H54 (cell line): ENCODE measurements around the gene CARMIL1.
A peak's percentile ranks its signal among the peaks of the same experiment; 100 is the strongest.

ENCODE experiments used
- DNase-seq: peaks from one replicate; pipeline ENCODE4 v3.0.0; 2011; ENCODE audit warnings: low spot score, mixed read lengths; ENCODE audit not compliant: insufficient read length
- FAIRE-seq: peaks from 3 replicates; lab custom pipeline; 2011; peaks lifted over from hg19 to GRCh38; lab: Jason Lieb, UNC
- POLR2A ChIP-seq: IDR thresholded peaks from 2 replicates; pipeline ENCODE4 v1.6.1; 2011; ENCODE audit warnings: low read depth, mild to moderate bottlenecking, low read length

The CARMIL1 gene

GRCh38 chr6:25341923-25342619, 62.9 kb downstream of the CARMIL1 start:
- DNase-seq (no peak), FAIRE-seq (no peak)
- no peak for TF ChIP-seq POLR2A

GRCh38 chr6:25342802-25343201, 63.6 kb downstream of the CARMIL1 start:
- FAIRE-seq: no peak
- no peak for TF ChIP-seq POLR2A
- no peak for DNase-seq

DNA sequence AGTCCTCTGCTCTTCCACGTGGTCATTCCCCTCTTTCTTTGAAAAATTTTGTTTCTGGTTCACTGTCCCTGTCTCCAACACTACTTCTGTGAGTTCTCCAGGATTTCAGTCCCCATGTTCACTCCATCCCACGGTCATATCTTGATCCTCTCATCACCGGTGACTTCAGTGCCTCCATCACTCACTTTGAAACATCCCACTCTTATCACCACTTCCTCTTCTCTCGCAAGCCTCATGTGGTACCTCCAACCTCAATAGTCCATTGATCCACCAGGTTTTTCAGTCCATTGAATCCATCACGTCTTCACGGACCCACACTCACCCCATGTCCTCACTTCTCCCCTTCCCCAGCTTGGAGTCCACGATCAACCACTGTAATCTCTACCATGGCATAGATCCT, 64.8 kb downstream of the CARMIL1 start:
- no peak for TF ChIP-seq POLR2A
- no peak for DNase-seq
- no peak for FAIRE-seq

DNA sequence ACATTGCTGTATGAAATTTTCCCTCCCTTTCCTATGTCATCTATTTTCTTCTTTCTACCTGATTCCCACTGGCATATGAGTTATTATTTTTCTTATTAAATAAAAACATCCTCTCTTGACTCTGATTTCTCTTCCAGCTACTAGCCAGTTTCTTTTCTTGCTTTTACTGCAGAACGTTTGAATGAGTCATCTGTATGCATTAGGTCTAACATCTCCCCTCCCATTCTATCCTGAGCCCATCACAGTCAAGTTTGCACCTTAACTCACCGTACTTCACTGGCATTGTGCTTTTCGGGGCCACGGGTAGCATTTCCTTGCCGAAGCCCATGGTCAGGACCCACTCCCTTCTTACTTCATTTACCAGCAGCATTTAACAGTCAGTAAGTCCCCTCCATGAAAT, 65.7 kb downstream of the CARMIL1 start:
- DNase-seq: no peak
- no peak for TF ChIP-seq POLR2A
- no peak for FAIRE-seq

GRCh38 chr6:25346064-25346463, 66.9 kb downstream of the CARMIL1 start:
- FAIRE-seq (no peak), DNase-seq (no peak)
- TF ChIP-seq POLR2A: no peak

- DNase-seq (no peak), FAIRE-seq (no peak)
- no peak for TF ChIP-seq POLR2A
Measured at GRCh38 chr6:25350573-25350972, 71.4 kb downstream of the CARMIL1 start.

DNA sequence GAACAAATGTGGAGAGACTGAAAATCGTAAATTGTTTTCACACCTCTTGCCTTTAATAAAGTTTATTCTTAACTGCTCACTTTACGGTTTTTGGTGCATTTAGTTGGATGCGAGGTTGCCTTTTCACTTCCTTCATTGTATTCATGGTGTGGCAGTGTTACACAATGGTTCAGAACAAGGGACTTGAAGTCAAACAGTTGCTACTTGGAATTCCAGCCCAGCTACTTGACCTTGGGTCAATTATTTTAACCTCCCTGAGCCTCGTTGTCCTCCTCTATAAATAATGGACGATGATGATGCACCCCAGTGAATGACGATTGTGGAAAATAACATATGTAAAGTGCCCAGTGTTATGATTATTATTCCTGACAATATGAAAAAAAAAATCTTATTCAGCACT, 72.3 kb downstream of the CARMIL1 start:
- TF ChIP-seq POLR2A: no peak
- no peak for DNase-seq
- no peak for FAIRE-seq

GRCh38 chr6:25352285-25352684, 73.1 kb downstream of the CARMIL1 start:
- DNase-seq: no peak
- no peak for FAIRE-seq
- TF ChIP-seq POLR2A: no peak

DNA sequence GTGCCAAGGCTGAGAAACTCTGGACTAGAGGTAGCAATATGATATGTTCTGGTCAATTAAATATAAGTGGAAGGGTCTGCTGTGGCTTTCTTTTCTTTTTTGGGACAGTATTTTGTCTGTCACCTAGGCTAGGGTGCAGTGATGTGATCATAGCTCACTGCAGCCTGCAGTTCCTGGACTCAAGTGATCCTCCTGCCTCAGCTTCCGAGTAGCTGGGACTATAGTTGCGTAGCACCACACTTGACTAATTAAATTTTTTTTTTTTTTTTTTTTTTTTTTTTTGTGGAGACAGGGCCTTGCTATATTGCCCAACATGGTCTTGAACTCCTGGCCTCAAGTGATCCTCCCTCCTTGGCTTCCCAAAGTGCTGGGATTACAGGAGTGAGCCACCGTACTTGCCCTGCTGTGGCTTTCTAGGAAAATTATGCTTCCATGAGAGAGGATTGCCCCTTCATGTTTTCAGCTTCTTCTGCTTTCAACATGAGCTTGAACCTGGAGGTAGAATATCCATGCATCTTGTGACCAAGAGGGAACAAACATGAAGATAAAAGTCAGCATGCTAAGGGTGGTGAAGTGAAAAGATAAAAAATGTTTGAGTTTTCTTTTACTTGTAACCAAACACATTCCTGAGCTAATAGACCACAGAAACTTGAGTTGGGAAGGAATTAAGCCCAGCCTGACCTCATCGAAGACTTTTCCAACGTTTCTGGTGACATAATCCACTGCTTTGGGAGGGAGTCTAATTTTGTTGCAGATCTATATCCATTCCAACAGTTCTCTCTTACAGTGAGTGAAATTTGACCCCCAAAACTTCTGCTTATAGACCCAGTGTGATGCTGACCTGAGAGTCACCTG, 75.1 kb downstream of the CARMIL1 start:
- DNase-seq (no peak), FAIRE-seq (no peak)

GRCh38 chr6:25359191-25359861, 80.2 kb downstream of the CARMIL1 start:
- DNase-seq: peak; percentile 30
- TF ChIP-seq POLR2A: no peak
- FAIRE-seq: peak; percentile 72

More for the DNA sequence above, 75.1 kb downstream of the CARMIL1 start:
- TF ChIP-seq POLR2A: no peak

GRCh38 chr6:25359891-25360290, 80.7 kb downstream of the CARMIL1 start:
- no peak for FAIRE-seq
- no peak for TF ChIP-seq POLR2A
- no peak for DNase-seq

DNA sequence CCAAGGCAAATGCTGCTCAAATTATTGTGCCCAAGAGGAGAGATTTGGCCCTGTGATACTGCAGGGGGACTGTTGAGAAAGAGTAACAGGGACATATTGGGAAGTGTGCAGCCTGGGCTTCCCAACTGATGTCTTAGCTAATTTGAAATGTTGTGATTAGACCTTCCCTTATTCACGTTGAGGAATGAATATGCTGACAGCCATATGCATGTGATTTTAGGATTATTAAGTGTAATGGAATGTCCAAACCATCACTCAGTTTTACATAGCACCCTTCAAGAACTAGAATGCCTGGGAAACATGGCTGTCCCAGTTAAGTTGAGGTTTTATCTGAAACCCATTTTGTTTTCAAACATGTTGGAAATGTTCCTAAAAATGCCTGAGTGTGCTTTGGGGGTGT, 81.4 kb downstream of the CARMIL1 start:
- TF ChIP-seq POLR2A: no peak
- DNase-seq: no peak
- FAIRE-seq: peak; percentile 64

DNA sequence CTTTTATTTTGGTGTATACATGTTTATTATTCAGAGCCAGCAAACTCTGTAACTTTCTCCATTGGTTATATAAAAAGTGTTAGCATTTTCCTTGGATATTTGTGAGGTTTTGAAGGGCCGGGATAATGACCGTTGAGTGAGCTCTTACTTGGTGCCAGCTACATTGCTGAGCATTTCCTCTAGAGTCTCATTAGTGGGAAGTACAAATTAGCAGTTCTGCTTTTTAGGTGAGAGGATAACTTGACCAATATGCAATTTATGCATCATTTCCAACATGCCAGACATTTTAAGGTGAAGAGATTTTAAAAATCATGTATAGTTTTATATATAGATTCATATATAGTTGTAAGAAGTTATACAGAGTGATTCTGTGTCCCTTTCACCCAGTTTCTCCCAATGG, 84.3 kb downstream of the CARMIL1 start:
- FAIRE-seq: no peak
- no peak for DNase-seq
- TF ChIP-seq POLR2A: no peak

- DNase-seq (no peak), FAIRE-seq (no peak)
- no peak for TF ChIP-seq POLR2A
Measured at GRCh38 chr6:25365154-25365553, 86.0 kb downstream of the CARMIL1 start.
